ENCODE data around the gene CDK16.

- TF ChIP-seq CTCF (IDR thresholded peaks at IDR 0.05), result no peak
- TF ChIP-seq POLR2A (IDR thresholded peaks at IDR 0.05), result no peak
- no peak for TF ChIP-seq EP300 (IDR thresholded peaks at IDR 0.05)
Measured at GRCh38 chrX:47245156-47245555, 26.7 kb downstream of the CDK16 start.

Measured in stomach (tissue), 4 donors.